ENCODE results near the gene SLC16A11. TPM values are rescaled to one million over a fixed set of nuclear protein-coding genes. Genes with fewer than 3 reads are reported as not detected.

SLC16A11 gene
- total and polyA plus RNA-seq, 2 donors from 2014 or later = 2.1 to 7.8 TPM

DNA sequence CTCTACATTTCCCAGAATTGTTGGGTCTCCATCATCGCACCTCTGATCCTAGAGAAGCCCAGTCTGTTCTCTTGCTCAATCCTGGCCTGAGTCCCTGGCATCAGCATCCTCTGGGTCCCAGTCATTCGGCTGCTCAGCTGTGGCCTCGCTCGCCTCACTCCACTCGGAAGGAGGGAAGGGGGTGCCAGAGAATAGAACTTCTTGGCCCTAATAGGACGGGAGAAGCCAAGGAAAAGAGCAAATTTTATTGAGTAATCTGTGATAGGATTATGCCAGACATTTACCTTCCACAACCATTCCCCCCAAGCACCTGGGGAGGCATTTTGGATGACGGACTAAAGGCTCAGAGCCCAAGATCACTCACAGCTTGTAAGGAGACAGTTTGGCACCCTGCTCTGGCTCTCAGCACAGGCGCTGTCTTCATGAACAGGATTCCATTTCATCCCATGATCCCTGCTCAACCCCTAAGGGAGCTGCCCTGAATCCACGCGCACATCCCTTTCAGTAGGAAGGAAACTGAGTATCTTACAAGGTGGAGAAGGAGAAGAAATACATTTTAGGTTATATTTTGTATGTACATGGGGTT is 36.7 kb upstream of the SLC16A11 start:
- H3K9me3 ChIP-seq (ENCODE audit: control insufficient read depth in 2 of 3, insufficient read depth in 1 of 3, low read length in 3 of 3) = no peaks in the 10 kb centered on the region
- TF ChIP-seq, protein P1, sequence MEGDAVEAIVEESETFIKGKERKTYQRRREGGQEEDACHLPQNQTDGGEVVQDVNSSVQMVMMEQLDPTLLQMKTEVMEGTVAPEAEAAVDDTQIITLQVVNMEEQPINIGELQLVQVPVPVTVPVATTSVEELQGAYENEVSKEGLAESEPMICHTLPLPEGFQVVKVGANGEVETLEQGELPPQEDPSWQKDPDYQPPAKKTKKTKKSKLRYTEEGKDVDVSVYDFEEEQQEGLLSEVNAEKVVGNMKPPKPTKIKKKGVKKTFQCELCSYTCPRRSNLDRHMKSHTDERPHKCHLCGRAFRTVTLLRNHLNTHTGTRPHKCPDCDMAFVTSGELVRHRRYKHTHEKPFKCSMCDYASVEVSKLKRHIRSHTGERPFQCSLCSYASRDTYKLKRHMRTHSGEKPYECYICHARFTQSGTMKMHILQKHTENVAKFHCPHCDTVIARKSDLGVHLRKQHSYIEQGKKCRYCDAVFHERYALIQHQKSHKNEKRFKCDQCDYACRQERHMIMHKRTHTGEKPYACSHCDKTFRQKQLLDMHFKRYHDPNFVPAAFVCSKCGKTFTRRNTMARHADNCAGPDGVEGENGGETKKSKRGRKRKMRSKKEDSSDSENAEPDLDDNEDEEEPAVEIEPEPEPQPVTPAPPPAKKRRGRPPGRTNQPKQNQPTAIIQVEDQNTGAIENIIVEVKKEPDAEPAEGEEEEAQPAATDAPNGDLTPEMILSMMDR (IDR thresholded peaks at IDR 0.05; ENCODE audit: borderline replicate concordance, extremely low read depth, insufficient read depth) = no peak
- H3K4me1 ChIP-seq (ENCODE audit: control insufficient read depth in 2 of 3, insufficient read depth in 2 of 3, low read depth in 1 of 3, low read length in 3 of 3) = no peaks in the 10 kb centered on the region
- intact Hi-C loops (cut with DNase I) = no loop called here
- H3K4me3 ChIP-seq (ENCODE audit: low read length in 3 of 3) = no peak overlapping the region
- H3K36me3 ChIP-seq (ENCODE audit: control insufficient read depth in 2 of 3, insufficient read depth in 3 of 3, low read length in 3 of 3) = no peaks in the 10 kb centered on the region
- H3K27ac ChIP-seq (ENCODE audit: low read depth in 2 of 2, low read length in 2 of 2) = no peak overlapping the region
- DNase-seq = no peak
- no peak overlapping the region for H3K9ac ChIP-seq (ENCODE audit: low read length in 3 of 3)
- no peak for FAIRE-seq
- H3K27me3 ChIP-seq (ENCODE audit: control insufficient read depth, insufficient read depth, low read length) = no peaks in the 10 kb centered on the region

- TF ChIP-seq, protein P1 (IDR thresholded peaks at IDR 0.05; ENCODE audit: borderline replicate concordance, extremely low read depth, insufficient read depth) = no peak
- no peak for FAIRE-seq
These were observed 35.9 kb upstream of the SLC16A11 start, which contains the start of gene CLEC10A for GRCh38 chr17:7079581-7080455. Gene CLEC10A (minus strand): TSS chr17:7080251. CDS start chr17:7078812, 1,439 bp downstream.

GRCh38 chr17:7078711-7079110 is 34.8 kb upstream of the SLC16A11 start:
- H3K4me1 ChIP-seq (ENCODE audit: control insufficient read depth in 2 of 3, insufficient read depth in 2 of 3, low read depth in 1 of 3, low read length in 3 of 3) = no peaks in the 10 kb centered on the region
- H3K36me3 ChIP-seq (ENCODE audit: control insufficient read depth in 2 of 3, insufficient read depth in 3 of 3, low read length in 3 of 3) = no peaks in the 10 kb centered on the region
- TF ChIP-seq, protein P1 (IDR thresholded peaks at IDR 0.05; ENCODE audit: borderline replicate concordance, extremely low read depth, insufficient read depth) = no peak
- no peak overlapping the region for H3K27ac ChIP-seq (ENCODE audit: low read depth in 2 of 2, low read length in 2 of 2)
- no peak overlapping the region for H3K9ac ChIP-seq (ENCODE audit: low read length in 3 of 3)
- DNase-seq = no peak
- FAIRE-seq = no peak
- no peak overlapping the region for H3K4me3 ChIP-seq (ENCODE audit: low read length in 3 of 3)
- intact Hi-C loops (cut with DNase I) = no loop called here
- H3K27me3 ChIP-seq (ENCODE audit: control insufficient read depth, insufficient read depth, low read length) = no peaks in the 10 kb centered on the region
- H3K9me3 ChIP-seq (ENCODE audit: control insufficient read depth in 2 of 3, insufficient read depth in 1 of 3, low read length in 3 of 3) = no peaks in the 10 kb centered on the region

More at GRCh38 chr17:7079581-7080455, 35.9 kb upstream of the SLC16A11 start, which contains the start of gene CLEC10A:
- peak in 2 of 5 donors; percentile 13 to 42 for DNase-seq
- Histone ChIP-seq H3K27ac (ENCODE audit: low read depth in 2 of 2, low read length in 2 of 2) (no peak within 1 kb of the TSS), H3K27me3 (ENCODE audit: control insufficient read depth, insufficient read depth, low read length) (no peaks in the 10 kb centered on the region), H3K4me3 (ENCODE audit: low read length in 3 of 3) (no peak within 1 kb of the TSS), H3K9ac (ENCODE audit: low read length in 3 of 3) (no peak within 1 kb of the TSS), H3K9me3 (ENCODE audit: control insufficient read depth in 2 of 3, insufficient read depth in 1 of 3, low read length in 3 of 3) (no peaks in the 10 kb centered on the region), H3K4me1 (ENCODE audit: control insufficient read depth in 2 of 3, insufficient read depth in 2 of 3, low read depth in 1 of 3, low read length in 3 of 3) (no peaks in the 10 kb centered on the region), H3K36me3 (ENCODE audit: control insufficient read depth in 2 of 3, insufficient read depth in 3 of 3, low read length in 3 of 3) (no peaks in the 10 kb centered on the region)
- intact Hi-C loops (cut with DNase I) = no loop called here
